Measurements from ENCODE around the gene FBH1. TPM values are rescaled to one million over a fixed set of nuclear protein-coding genes. Genes with fewer than 3 reads are reported as not detected.

Gene FBH1
- total and polyA plus RNA-seq, 10 of the 15 experiments (the other 5 are each of a cell fraction or from before 2014, with no cell fraction given), result 6.1 to 67.6 (median 47.2) TPM

DNA sequence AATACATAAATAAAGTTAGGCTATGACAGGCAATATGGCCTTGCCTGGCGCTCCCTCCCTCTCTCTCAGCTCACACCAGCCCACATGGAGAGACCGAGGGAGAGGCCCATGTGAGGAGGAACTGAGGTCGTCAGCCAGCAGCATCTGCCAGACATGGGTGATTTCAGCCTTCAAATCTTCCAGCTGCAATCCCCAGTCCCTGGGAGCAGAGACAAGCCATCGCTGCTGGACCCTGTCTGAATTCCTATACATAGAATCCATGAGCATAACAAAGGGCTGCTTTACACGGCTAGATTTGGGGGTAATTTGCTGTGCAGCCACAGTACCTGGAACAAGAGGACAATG lies 35.9 kb upstream of the FBH1 start (continued):
- TF ChIP-seq, protein P1, sequence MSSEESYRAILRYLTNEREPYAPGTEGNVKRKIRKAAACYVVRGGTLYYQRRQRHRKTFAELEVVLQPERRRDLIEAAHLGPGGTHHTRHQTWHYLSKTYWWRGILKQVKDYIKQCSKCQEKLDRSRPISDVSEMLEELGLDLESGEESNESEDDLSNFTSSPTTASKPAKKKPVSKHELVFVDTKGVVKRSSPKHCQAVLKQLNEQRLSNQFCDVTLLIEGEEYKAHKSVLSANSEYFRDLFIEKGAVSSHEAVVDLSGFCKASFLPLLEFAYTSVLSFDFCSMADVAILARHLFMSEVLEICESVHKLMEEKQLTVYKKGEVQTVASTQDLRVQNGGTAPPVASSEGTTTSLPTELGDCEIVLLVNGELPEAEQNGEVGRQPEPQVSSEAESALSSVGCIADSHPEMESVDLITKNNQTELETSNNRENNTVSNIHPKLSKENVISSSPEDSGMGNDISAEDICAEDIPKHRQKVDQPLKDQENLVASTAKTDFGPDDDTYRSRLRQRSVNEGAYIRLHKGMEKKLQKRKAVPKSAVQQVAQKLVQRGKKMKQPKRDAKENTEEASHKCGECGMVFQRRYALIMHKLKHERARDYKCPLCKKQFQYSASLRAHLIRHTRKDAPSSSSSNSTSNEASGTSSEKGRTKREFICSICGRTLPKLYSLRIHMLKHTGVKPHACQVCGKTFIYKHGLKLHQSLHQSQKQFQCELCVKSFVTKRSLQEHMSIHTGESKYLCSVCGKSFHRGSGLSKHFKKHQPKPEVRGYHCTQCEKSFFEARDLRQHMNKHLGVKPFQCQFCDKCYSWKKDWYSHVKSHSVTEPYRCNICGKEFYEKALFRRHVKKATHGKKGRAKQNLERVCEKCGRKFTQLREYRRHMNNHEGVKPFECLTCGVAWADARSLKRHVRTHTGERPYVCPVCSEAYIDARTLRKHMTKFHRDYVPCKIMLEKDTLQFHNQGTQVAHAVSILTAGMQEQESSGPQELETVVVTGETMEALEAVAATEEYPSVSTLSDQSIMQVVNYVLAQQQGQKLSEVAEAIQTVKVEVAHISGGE (CRISPR knock-in tag; IDR thresholded peaks at IDR 0.05), result no peak
- no peak for TF ChIP-seq PAX8 (IDR thresholded peaks at IDR 0.05)
- TF ChIP-seq ETV6 (conservative IDR thresholded peaks at IDR 0.05 in 1 of 2, IDR thresholded peaks at IDR 0.05 in 1 of 2; ENCODE audit: borderline replicate concordance in 1 of 2, low read depth in 1 of 2), result no peak
- no peak for TF ChIP-seq POLR2AphosphoS5 (IDR thresholded peaks at IDR 0.05; ENCODE audit: low read length)
- TF ChIP-seq SPI1 (IDR thresholded peaks at IDR 0.05; ENCODE audit: borderline replicate concordance, insufficient read depth, low read depth, low read length), result no peak
- TF ChIP-seq, protein P2, sequence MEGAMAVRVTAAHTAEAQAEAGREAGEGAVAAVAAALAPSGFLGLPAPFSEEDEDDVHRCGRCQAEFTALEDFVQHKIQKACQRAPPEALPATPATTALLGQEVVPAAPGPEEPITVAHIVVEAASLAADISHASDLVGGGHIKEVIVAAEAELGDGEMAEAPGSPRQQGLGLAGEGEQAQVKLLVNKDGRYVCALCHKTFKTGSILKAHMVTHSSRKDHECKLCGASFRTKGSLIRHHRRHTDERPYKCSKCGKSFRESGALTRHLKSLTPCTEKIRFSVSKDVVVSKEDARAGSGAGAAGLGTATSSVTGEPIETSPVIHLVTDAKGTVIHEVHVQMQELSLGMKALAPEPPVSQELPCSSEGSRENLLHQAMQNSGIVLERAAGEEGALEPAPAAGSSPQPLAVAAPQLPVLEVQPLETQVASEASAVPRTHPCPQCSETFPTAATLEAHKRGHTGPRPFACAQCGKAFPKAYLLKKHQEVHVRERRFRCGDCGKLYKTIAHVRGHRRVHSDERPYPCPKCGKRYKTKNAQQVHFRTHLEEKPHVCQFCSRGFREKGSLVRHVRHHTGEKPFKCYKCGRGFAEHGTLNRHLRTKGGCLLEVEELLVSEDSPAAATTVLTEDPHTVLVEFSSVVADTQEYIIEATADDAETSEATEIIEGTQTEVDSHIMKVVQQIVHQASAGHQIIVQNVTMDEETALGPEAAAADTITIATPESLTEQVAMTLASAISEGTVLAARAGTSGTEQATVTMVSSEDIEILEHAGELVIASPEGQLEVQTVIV (IDR thresholded peaks at IDR 0.05; ENCODE audit: borderline replicate concordance, partially characterized antibody), result no peak
- no peak for TF ChIP-seq FOXK2 (IDR thresholded peaks at IDR 0.05)
- TF ChIP-seq CHD2 (IDR thresholded peaks at IDR 0.05; ENCODE audit: borderline replicate concordance, low read depth, low read length), result no peak

Measured in GM12878 (cell line).